ENCODE data around the gene CBX8.

CBX8 gene

DNA sequence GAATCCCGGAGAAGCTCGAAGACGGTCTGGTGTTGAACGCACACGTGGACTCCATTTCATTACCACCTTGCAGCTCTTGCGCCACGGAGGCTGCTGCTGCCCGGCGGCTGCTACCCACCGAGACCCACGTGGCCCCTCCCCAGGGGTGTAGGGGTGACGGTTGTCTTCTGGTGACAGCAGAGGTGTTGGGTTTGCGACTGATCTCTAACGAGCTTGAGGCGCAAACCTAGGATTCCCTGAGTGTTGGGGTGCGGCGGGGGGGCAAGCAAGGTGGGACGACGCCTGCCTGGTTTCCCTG is 44.1 kb upstream of the CBX8 start:
- Histone ChIP-seq H3K9ac (no peak overlapping the region), H3K4me3 (ENCODE audit: low read depth, low read length) (peak overlapping the region; percentile 67), H3K4me1 (peaks cover 4% of the 10 kb centered on the region)

GRCh38 chr17:79840269-79840988 is 43.6 kb upstream of the CBX8 start:
- Histone ChIP-seq H3K4me2 (ENCODE audit: low read length) (peak overlapping the region; percentile 90), H3K4me3 (ENCODE audit: low read depth, low read length) (peak overlapping the region; percentile 67), H3K27ac (no peak overlapping the region), H3K27me3 (ENCODE audit: control insufficient read depth, insufficient read depth, low read length) (peaks cover 3% of the 10 kb centered on the region), H3K4me1 (peaks cover 4% of the 10 kb centered on the region), H2AFZ (peak overlapping the region; percentile 60), H3K9ac (no peak overlapping the region), H3K79me2 (peaks cover 10% of the 10 kb centered on the region), H3K9me3 (ENCODE audit: control insufficient read depth, low read length) (no peaks in the 10 kb centered on the region), H3K36me3 (ENCODE audit: control insufficient read depth, insufficient read depth, low read length) (no peaks in the 10 kb centered on the region)
- no peak for TF ChIP-seq CTCF (IDR thresholded peaks at IDR 0.05)

More for the DNA sequence above, 44.1 kb upstream of the CBX8 start:
- Histone ChIP-seq H3K4me2 (ENCODE audit: low read length) (peak overlapping the region; percentile 90), H3K27me3 (ENCODE audit: control insufficient read depth, insufficient read depth, low read length) (peaks cover 3% of the 10 kb centered on the region), H3K79me2 (peaks cover 10% of the 10 kb centered on the region), H3K9me3 (ENCODE audit: control insufficient read depth, low read length) (no peaks in the 10 kb centered on the region), H2AFZ (no peak overlapping the region), H3K36me3 (ENCODE audit: control insufficient read depth, insufficient read depth, low read length) (no peaks in the 10 kb centered on the region), H3K27ac (no peak overlapping the region)
- no peak for TF ChIP-seq CTCF (IDR thresholded peaks at IDR 0.05)

DNA sequence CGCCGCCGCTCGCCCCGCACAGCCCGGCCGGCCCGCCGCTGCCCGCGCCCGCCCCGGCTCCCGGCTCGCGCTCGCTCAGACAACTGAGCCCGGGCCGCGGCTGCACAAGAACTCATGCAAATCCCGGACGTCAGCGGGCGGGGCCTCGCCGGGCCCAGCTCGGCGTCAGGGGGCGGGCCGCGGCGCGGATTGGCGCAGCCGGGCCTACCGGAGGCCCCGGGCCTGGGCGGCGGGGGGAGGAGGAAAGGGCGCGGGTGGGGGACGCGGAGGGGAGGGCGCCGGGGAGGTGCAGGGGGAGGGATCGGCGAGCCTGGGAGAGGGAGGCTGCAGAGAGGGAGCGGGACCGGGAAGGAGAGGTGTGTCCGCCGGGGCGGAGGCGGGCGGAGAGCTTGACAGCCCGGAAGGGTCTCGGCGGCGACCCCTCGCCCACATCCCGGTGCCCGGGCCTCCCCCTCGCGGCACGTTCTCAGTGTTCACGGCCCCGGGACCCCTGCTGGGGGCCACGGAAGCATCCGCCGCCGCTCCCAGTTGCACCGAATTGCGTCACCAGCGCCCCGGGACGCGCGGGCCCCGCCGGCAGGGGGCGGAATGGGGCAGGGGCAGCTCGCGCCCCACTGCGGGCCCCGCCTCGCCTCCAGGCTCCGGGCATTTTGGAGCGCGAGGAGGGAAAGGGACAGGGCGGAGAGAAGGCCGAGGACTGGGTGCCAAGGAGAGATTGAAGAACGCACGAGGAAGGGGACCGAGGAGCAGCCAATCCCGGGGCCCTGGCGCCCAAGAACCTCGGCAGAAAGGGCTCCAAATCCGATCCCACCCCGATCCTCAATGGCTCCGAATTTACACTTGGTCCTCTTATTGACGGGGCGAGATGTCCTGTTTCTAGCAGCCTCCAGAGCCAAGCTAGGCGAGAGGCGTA is 42.7 kb upstream of the CBX8 start, which contains the start of gene CBX4:
TSS of gene CBX4 (minus strand) at position 85 of the 913 bp plus-strand sequence. CDS start 189 bp downstream, outside the sequence.
- H3K27ac ChIP-seq, result peak within 1 kb of the TSS; percentile 95
- no peaks in the 10 kb centered on the region for H3K9me3 ChIP-seq (ENCODE audit: control insufficient read depth, low read length)
- peaks cover 16% of the 10 kb centered on the region for H3K79me2 ChIP-seq
- peak; percentile 91 for TF ChIP-seq CTCF (IDR thresholded peaks at IDR 0.05)
- H3K27me3 ChIP-seq (ENCODE audit: control insufficient read depth, insufficient read depth, low read length), result peaks cover 3% of the 10 kb centered on the region
- no peaks in the 10 kb centered on the region for H3K36me3 ChIP-seq (ENCODE audit: control insufficient read depth, insufficient read depth, low read length)
- H3K4me2 ChIP-seq (ENCODE audit: low read length), result peak within 1 kb of the TSS; percentile 100
- peak within 1 kb of the TSS; percentile 6 for H3K9ac ChIP-seq
- peak within 1 kb of the TSS; percentile 75 for H2AFZ ChIP-seq
- H3K4me3 ChIP-seq (ENCODE audit: low read depth, low read length), result peak within 1 kb of the TSS; percentile 81
- H3K4me1 ChIP-seq, result peaks cover 4% of the 10 kb centered on the region

- H2AFZ ChIP-seq, result peak overlapping the region; percentile 75
- peak overlapping the region; percentile 100 for H3K4me2 ChIP-seq (ENCODE audit: low read length)
- peak overlapping the region; percentile 95 for H3K27ac ChIP-seq
- peak overlapping the region; percentile 81 for H3K4me3 ChIP-seq (ENCODE audit: low read depth, low read length)
- no peak for TF ChIP-seq CTCF (IDR thresholded peaks at IDR 0.05)
- peaks cover 3% of the 10 kb centered on the region for H3K27me3 ChIP-seq (ENCODE audit: control insufficient read depth, insufficient read depth, low read length)
- H3K4me1 ChIP-seq, result peaks cover 3% of the 10 kb centered on the region
- H3K36me3 ChIP-seq (ENCODE audit: control insufficient read depth, insufficient read depth, low read length), result no peaks in the 10 kb centered on the region
- no peaks in the 10 kb centered on the region for H3K9me3 ChIP-seq (ENCODE audit: control insufficient read depth, low read length)
- peaks cover 22% of the 10 kb centered on the region for H3K79me2 ChIP-seq
- peak overlapping the region; percentile 6 for H3K9ac ChIP-seq
Observed at GRCh38 chr17:79838522-79839274, 41.8 kb upstream of the CBX8 start.
